ENCODE results near the gene DCBLD2. TPM values are rescaled to one million over a fixed set of nuclear protein-coding genes. Genes with fewer than 3 reads are reported as not detected.

DCBLD2 gene
- total RNA-seq, 1 donor from 2014 or later = 145 TPM

GRCh38 chr3:98765721-98766120 is 135.8 kb downstream of the DCBLD2 start:
- no peaks in the 10 kb centered on the region for H3K79me2 ChIP-seq (ENCODE audit: low read depth)
- H3F3A ChIP-seq (ENCODE audit: low read depth) = no peaks in the 10 kb centered on the region
- H2AFZ ChIP-seq (replicated peaks) = no peak overlapping the region
- H3K9me3 ChIP-seq (ENCODE audit: low read depth) = no peaks in the 10 kb centered on the region
- H3K4me2 ChIP-seq = no peak overlapping the region
- H3K9me3 Mint-ChIP-seq = no peaks in the 10 kb centered on the region
- H3K9ac ChIP-seq = no peak overlapping the region
- no peak overlapping the region for H3K4me3 ChIP-seq
- H3K27ac Mint-ChIP-seq = no peak overlapping the region
- no peak overlapping the region for H3K27ac ChIP-seq
- no peak for TF ChIP-seq CTCF (IDR thresholded peaks at IDR 0.05)
- no peak for TF ChIP-seq EZH2 (IDR thresholded peaks at IDR 0.05)
- no peak for TF ChIP-seq EZH2phosphoT487 (IDR thresholded peaks at IDR 0.05)
- no peaks in the 10 kb centered on the region for H3K36me3 ChIP-seq
- H3K27me3 ChIP-seq = no peaks in the 10 kb centered on the region
- no peaks in the 10 kb centered on the region for H3K36me3 Mint-ChIP-seq
- no peak for DNase-seq (ENCODE audit: low spot score)
- peaks cover 10% of the 10 kb centered on the region for H3K4me1 Mint-ChIP-seq
- H3K4me1 ChIP-seq = peaks cover 14% of the 10 kb centered on the region
- H3K27me3 Mint-ChIP-seq (ENCODE audit: insufficient read depth, low read depth) = no peaks in the 10 kb centered on the region
- no peak overlapping the region for H3K4me3 Mint-ChIP-seq
- no peaks in the 10 kb centered on the region for H4K20me1 ChIP-seq (ENCODE audit: low read depth)

GRCh38 chr3:98764472-98764884 is 137.0 kb downstream of the DCBLD2 start:
- Mint-ChIP-seq H3K4me3 (no peak overlapping the region), H3K27ac (no peak overlapping the region), H3K36me3 (no peaks in the 10 kb centered on the region), H3K27me3 (ENCODE audit: insufficient read depth, low read depth) (no peaks in the 10 kb centered on the region), H3K4me1 (peaks cover 19% of the 10 kb centered on the region), H3K9me3 (no peaks in the 10 kb centered on the region)
- H3K4me3 ChIP-seq = no peak overlapping the region
- no peaks in the 10 kb centered on the region for H3K79me2 ChIP-seq (ENCODE audit: low read depth)
- no peaks in the 10 kb centered on the region for H3K27me3 ChIP-seq
- no peaks in the 10 kb centered on the region for H4K20me1 ChIP-seq (ENCODE audit: low read depth)
- H3F3A ChIP-seq (ENCODE audit: low read depth) = no peaks in the 10 kb centered on the region
- H3K4me1 ChIP-seq = peaks cover 11% of the 10 kb centered on the region
- H3K36me3 ChIP-seq = no peaks in the 10 kb centered on the region
- no peak overlapping the region for H3K27ac ChIP-seq
- H3K9ac ChIP-seq = no peak overlapping the region
- no peak for TF ChIP-seq EZH2 (IDR thresholded peaks at IDR 0.05)
- TF ChIP-seq EZH2phosphoT487 (IDR thresholded peaks at IDR 0.05) = no peak
- TF ChIP-seq CTCF (IDR thresholded peaks at IDR 0.05) = no peak
- no peak for DNase-seq (ENCODE audit: low spot score)
- H3K9me3 ChIP-seq (ENCODE audit: low read depth) = no peaks in the 10 kb centered on the region
- no peak overlapping the region for H2AFZ ChIP-seq (replicated peaks)
- no peak overlapping the region for H3K4me2 ChIP-seq

- H3K4me3 ChIP-seq = no peak overlapping the region
- H3K27me3 Mint-ChIP-seq (ENCODE audit: insufficient read depth, low read depth) = no peaks in the 10 kb centered on the region
- H3K79me2 ChIP-seq (ENCODE audit: low read depth) = no peaks in the 10 kb centered on the region
- DNase-seq (ENCODE audit: low spot score) = no peak
- H3F3A ChIP-seq (ENCODE audit: low read depth) = no peaks in the 10 kb centered on the region
- H4K20me1 ChIP-seq (ENCODE audit: low read depth) = no peaks in the 10 kb centered on the region
- H3K27me3 ChIP-seq = no peaks in the 10 kb centered on the region
- no peak overlapping the region for H3K9ac ChIP-seq
- TF ChIP-seq EZH2phosphoT487 (IDR thresholded peaks at IDR 0.05) = no peak
- no peaks in the 10 kb centered on the region for H3K36me3 Mint-ChIP-seq
- H2AFZ ChIP-seq (replicated peaks) = no peak overlapping the region
- H3K27ac ChIP-seq = no peak overlapping the region
- H3K4me1 ChIP-seq = peaks cover 10% of the 10 kb centered on the region
- no peak overlapping the region for H3K4me2 ChIP-seq
- H3K27ac Mint-ChIP-seq = no peak overlapping the region
- H3K4me1 Mint-ChIP-seq = peaks cover 22% of the 10 kb centered on the region
- H3K9me3 Mint-ChIP-seq = no peaks in the 10 kb centered on the region
- H3K36me3 ChIP-seq = no peaks in the 10 kb centered on the region
- no peaks in the 10 kb centered on the region for H3K9me3 ChIP-seq (ENCODE audit: low read depth)
- H3K4me3 Mint-ChIP-seq = no peak overlapping the region
Measured at GRCh38 chr3:98763819-98764418, 137.6 kb downstream of the DCBLD2 start.

GRCh38 chr3:98763076-98763475 is 138.4 kb downstream of the DCBLD2 start, which contains the start of gene ST3GAL6:
ST3GAL6 (plus strand) TSS chr3:98763340; CDS start chr3:98768441, 5,101 bp downstream.
- no peak within 1 kb of the TSS for H3K4me3 ChIP-seq
- Mint-ChIP-seq H3K9me3 (no peaks in the 10 kb centered on the region), H3K27me3 (ENCODE audit: insufficient read depth, low read depth) (no peaks in the 10 kb centered on the region), H3K4me3 (no peak within 1 kb of the TSS), H3K27ac (no peak within 1 kb of the TSS), H3K36me3 (no peaks in the 10 kb centered on the region), H3K4me1 (peaks cover 22% of the 10 kb centered on the region)
- no peak within 1 kb of the TSS for H3K4me2 ChIP-seq
- H2AFZ ChIP-seq (replicated peaks) = no peak within 1 kb of the TSS
- H3K79me2 ChIP-seq (ENCODE audit: low read depth) = no peaks in the 10 kb centered on the region
- H3F3A ChIP-seq (ENCODE audit: low read depth) = no peaks in the 10 kb centered on the region
- DNase-seq (ENCODE audit: low spot score) = no peak
- no peaks in the 10 kb centered on the region for H4K20me1 ChIP-seq (ENCODE audit: low read depth)
- no peak within 1 kb of the TSS for H3K27ac ChIP-seq
- no peaks in the 10 kb centered on the region for H3K36me3 ChIP-seq
- TF ChIP-seq CTCF (IDR thresholded peaks at IDR 0.05) (no peak), EZH2phosphoT487 (IDR thresholded peaks at IDR 0.05) (no peak), EZH2 (IDR thresholded peaks at IDR 0.05) (no peak)
- no peaks in the 10 kb centered on the region for H3K9me3 ChIP-seq (ENCODE audit: low read depth)
- peaks cover 15% of the 10 kb centered on the region for H3K4me1 ChIP-seq
- H3K9ac ChIP-seq = no peak within 1 kb of the TSS
- H3K27me3 ChIP-seq = no peaks in the 10 kb centered on the region
